Anterior cingulate cortex (tissue), 58 donors: ENCODE measurements around the gene RAD21L1.
A peak's percentile ranks its signal among the peaks of the same experiment; 100 is the strongest.

Experiments
- DNase-seq, 58 donors: peaks; one replicate each; lab custom pipeline; 2025; lab: John Stamatoyannopoulos, UW

RAD21L1 gene

GRCh38 chr20:1267809-1268374 lies 42.0 kb downstream of the RAD21L1 start:
- DNase-seq: no peak

GRCh38 chr20:1269235-1269634 lies 43.4 kb downstream of the RAD21L1 start:
- no peak for DNase-seq

GRCh38 chr20:1269850-1270249 lies 44.0 kb downstream of the RAD21L1 start:
- DNase-seq: no peak

- DNase-seq: peak in 33 of 58 donors; percentile 29 to 79 (median 49)
Observed at GRCh38 chr20:1272368-1273100, 46.7 kb downstream of the RAD21L1 start.

- no peak for DNase-seq
Observed at GRCh38 chr20:1273366-1273765, 47.5 kb downstream of the RAD21L1 start.

- peak in 29 of 58 donors; percentile 12 to 70 (median 43) for DNase-seq
Observed at GRCh38 chr20:1274485-1275311, 48.9 kb downstream of the RAD21L1 start.

- no peak for DNase-seq
Observed at GRCh38 chr20:1275919-1276318, 50.1 kb downstream of the RAD21L1 start.

- DNase-seq: no peak
Observed at GRCh38 chr20:1277529-1278322, 51.9 kb downstream of the RAD21L1 start.

- DNase-seq: no peak
Observed at GRCh38 chr20:1278993-1279392, 53.1 kb downstream of the RAD21L1 start.

GRCh38 chr20:1280195-1281102 lies 54.6 kb downstream of the RAD21L1 start:
- DNase-seq: no peak

GRCh38 chr20:1281279-1282057 lies 55.6 kb downstream of the RAD21L1 start:
- DNase-seq: peak in 7 of 58 donors; percentile 18 to 51 (median 29)

GRCh38 chr20:1282966-1283365 lies 57.1 kb downstream of the RAD21L1 start:
- no peak for DNase-seq

- DNase-seq: no peak
Observed at GRCh38 chr20:1283522-1284510, 58.0 kb downstream of the RAD21L1 start.

- DNase-seq: no peak
Observed at GRCh38 chr20:1286267-1287024, 60.6 kb downstream of the RAD21L1 start.

GRCh38 chr20:1287306-1287705 lies 61.5 kb downstream of the RAD21L1 start:
- DNase-seq: no peak

- DNase-seq: no peak
Observed at GRCh38 chr20:1287787-1288569, 62.1 kb downstream of the RAD21L1 start.
